HepG2 (cell line): Measurements from ENCODE around the gene BCKDHA. TPM values are rescaled to one million over a fixed set of nuclear protein-coding genes. Genes with fewer than 3 reads are reported as not detected.

Experiments used
- ATF3 ChIP-seq: sonication (generic); formaldehyde crosslinking; IDR thresholded peaks from 2 replicates; pipeline ENCODE4 v1.4.0; 2020; ENCODE audit warnings: missing genetic modification reagents
- BHLHE40 ChIP-seq: IDR thresholded peaks from 2 replicates; pipeline ENCODE4 v1.6.1; 2011; ENCODE audit warnings: low read length, improper control_type of control experiment
- DPF2 ChIP-seq: sonication (generic); formaldehyde crosslinking; IDR thresholded peaks from 2 replicates; pipeline ENCODE4 v1.4.0; 2020; ENCODE audit warnings: mild to moderate bottlenecking, low read depth, missing genetic modification reagents, borderline replicate concordance
- EHMT2 ChIP-seq: fragments of 200-600 bp; sonication (generic); IDR thresholded peaks from 2 replicates; pipeline ENCODE4 v1.7.0; 2017; ENCODE audit warnings: antibody characterized with exemption, low read depth, low read length, borderline replicate concordance
- HIC2 ChIP-seq: sonication (generic); formaldehyde crosslinking; IDR thresholded peaks from 2 replicates; pipeline ENCODE4 v1.9.0; 2022; ENCODE audit warnings: low read depth, missing genetic modification reagents
- HOXD1 ChIP-seq: sonication (generic); formaldehyde crosslinking; IDR thresholded peaks from 2 replicates; pipeline ENCODE4 v1.5.0; 2020; ENCODE audit warnings: missing genetic modification reagents
- MIER2 ChIP-seq: IDR thresholded peaks from 2 replicates; pipeline ENCODE4 v1.6.1; 2016; ENCODE audit warnings: missing biosample characterization, missing genetic modification reagents
- NFE2L2 ChIP-seq: fragments of 150-350 bp; IDR thresholded peaks from 2 replicates; pipeline ENCODE4 v1.6.1; 2014; ENCODE audit warnings: low read length
- PAXIP1 ChIP-seq: sonication (generic); formaldehyde crosslinking; conservative IDR thresholded peaks from 2 replicates; pipeline ENCODE4 v1.4.0; 2020; ENCODE audit warnings: mild to moderate bottlenecking, missing genetic modification reagents, moderate library complexity
- POLR2A ChIP-seq, 2 experiments: IDR thresholded peaks; 2 replicates each; pipeline ENCODE4 v1.6.1; 2011; ENCODE audit warnings: low read depth in 2 of 2, low read length in 2 of 2, mild to moderate bottlenecking in 1 of 2, moderate library complexity in 1 of 2; ENCODE audit not compliant: insufficient read depth in 1 of 2
- RNF219 ChIP-seq: sonication (generic); formaldehyde crosslinking; IDR thresholded peaks from 2 replicates; pipeline ENCODE4 v1.5.0; 2020; ENCODE audit warnings: mild to moderate bottlenecking, missing genetic modification reagents
- XRCC5 ChIP-seq: fragments of 200-400 bp; formaldehyde crosslinking; optimal IDR thresholded peaks from 2 replicates; pipeline ENCODE3; 2017; ENCODE audit warnings: mild to moderate bottlenecking, low read length
- ZBTB20 ChIP-seq: sonication (generic); formaldehyde crosslinking; IDR thresholded peaks from 2 replicates; pipeline ENCODE4 v1.8.1; 2023; ENCODE audit warnings: missing genetic modification reagents, low read depth, mild to moderate bottlenecking, borderline replicate concordance
- ZNF12 ChIP-seq: sonication (generic); formaldehyde crosslinking; IDR thresholded peaks from 2 replicates; pipeline ENCODE4 v1.5.0; 2020; ENCODE audit warnings: missing genetic modification reagents
- ZNF749 ChIP-seq: sonication (generic); formaldehyde crosslinking; IDR thresholded peaks from 2 replicates; pipeline ENCODE4 v1.8.0; 2022; ENCODE audit warnings: mild to moderate bottlenecking, missing genetic modification reagents, moderate library complexity, borderline replicate concordance
- polyA plus RNA-seq, 8 experiments: library from polyadenylated mRNA; depleted of rRNA in 3 of 8; stranded (reverse) in 7 of 8; unstranded in 1 of 8; fragments of >200 nt; fragmentation: Illumina TruSeq in 4 of 8; extraction: Trizol in 4 of 8; gene quantifications; 2 replicates each; pipeline versions ENCODE4 v1.2.1 to v1.2.3, GENCODE V29; 2011 to 2016; ENCODE audit warnings: low read depth in 4 of 8, missing spikeins in 1 of 8, mixed read lengths in 1 of 8; ENCODE audit not compliant: insufficient read depth in 1 of 8
- total RNA-seq, 5 experiments: library from RNA; depleted of rRNA; stranded (reverse); fragments of >200 nt; fragmentation: Illumina TruSeq; extraction: Trizol; gene quantifications; 2 replicates each; pipeline ENCODE4 v1.2.3, GENCODE V29; 2016; ENCODE audit warnings: low read depth in 1 of 5
- TF ChIP-seq, protein P1 (sequence below): sonication (generic); formaldehyde crosslinking; IDR thresholded peaks from 2 replicates; pipeline ENCODE4 v1.9.0; 2021; ENCODE audit warnings: missing genetic modification reagents, mild to moderate bottlenecking, borderline replicate concordance
- TF ChIP-seq, protein P2 (sequence below): sonication (generic); formaldehyde crosslinking; IDR thresholded peaks from 2 replicates; pipeline ENCODE4 v1.4.0; 2020; ENCODE audit warnings: missing genetic modification reagents
- TF ChIP-seq, protein P3 (sequence below): sonication (generic); formaldehyde crosslinking; IDR thresholded peaks from 2 replicates; pipeline ENCODE4 v1.5.0; 2020; ENCODE audit warnings: missing genetic modification reagents

Gene BCKDHA
- total and polyA plus RNA-seq, 2 of the 13 experiments (the other 11 are each of a cell fraction or from before 2014, with no cell fraction given) = 11.8 to 31.5 TPM

- TF ChIP-seq, protein P1, sequence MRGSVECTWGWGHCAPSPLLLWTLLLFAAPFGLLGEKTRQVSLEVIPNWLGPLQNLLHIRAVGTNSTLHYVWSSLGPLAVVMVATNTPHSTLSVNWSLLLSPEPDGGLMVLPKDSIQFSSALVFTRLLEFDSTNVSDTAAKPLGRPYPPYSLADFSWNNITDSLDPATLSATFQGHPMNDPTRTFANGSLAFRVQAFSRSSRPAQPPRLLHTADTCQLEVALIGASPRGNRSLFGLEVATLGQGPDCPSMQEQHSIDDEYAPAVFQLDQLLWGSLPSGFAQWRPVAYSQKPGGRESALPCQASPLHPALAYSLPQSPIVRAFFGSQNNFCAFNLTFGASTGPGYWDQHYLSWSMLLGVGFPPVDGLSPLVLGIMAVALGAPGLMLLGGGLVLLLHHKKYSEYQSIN (CRISPR knock-in tag) = no peak
- TF ChIP-seq BHLHE40 (peak; percentile 33; the same call in 1 of the 2 replicates), HOXD1 (CRISPR knock-in tag) (no peak), HIC2 (CRISPR knock-in tag) (no peak), EHMT2 (no peak), PAXIP1 (CRISPR knock-in tag) (peak; percentile 56), NFE2L2 (no peak), ZBTB20 (peak; percentile 67; the same call in 1 of the 2 replicates), MIER2 (CRISPR knock-in tag) (no peak), POLR2A (IDR thresholded peaks at IDR 0.05; ENCODE audit: insufficient read depth in 1 of 2, low read depth in 2 of 2, low read length in 2 of 2) (peak in 1 of 2 experiments; percentile 46; a peak in 2 of 4 replicates), ZNF749 (CRISPR knock-in tag) (no peak), RNF219 (CRISPR knock-in tag) (no peak), ZNF12 (CRISPR knock-in tag) (peak; percentile 94), DPF2 (CRISPR knock-in tag) (peak; percentile 55; the same call in 1 of the 2 replicates), XRCC5 (peak; percentile 70), ATF3 (CRISPR knock-in tag) (peak; percentile 95)
- TF ChIP-seq, protein P2, sequence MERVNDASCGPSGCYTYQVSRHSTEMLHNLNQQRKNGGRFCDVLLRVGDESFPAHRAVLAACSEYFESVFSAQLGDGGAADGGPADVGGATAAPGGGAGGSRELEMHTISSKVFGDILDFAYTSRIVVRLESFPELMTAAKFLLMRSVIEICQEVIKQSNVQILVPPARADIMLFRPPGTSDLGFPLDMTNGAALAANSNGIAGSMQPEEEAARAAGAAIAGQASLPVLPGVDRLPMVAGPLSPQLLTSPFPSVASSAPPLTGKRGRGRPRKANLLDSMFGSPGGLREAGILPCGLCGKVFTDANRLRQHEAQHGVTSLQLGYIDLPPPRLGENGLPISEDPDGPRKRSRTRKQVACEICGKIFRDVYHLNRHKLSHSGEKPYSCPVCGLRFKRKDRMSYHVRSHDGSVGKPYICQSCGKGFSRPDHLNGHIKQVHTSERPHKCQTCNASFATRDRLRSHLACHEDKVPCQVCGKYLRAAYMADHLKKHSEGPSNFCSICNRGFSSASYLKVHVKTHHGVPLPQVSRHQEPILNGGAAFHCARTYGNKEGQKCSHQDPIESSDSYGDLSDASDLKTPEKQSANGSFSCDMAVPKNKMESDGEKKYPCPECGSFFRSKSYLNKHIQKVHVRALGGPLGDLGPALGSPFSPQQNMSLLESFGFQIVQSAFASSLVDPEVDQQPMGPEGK (CRISPR knock-in tag) = 0 out of 2 replicates have a peak, but pooled peaks have one; percentile 27
- TF ChIP-seq, protein P3, sequence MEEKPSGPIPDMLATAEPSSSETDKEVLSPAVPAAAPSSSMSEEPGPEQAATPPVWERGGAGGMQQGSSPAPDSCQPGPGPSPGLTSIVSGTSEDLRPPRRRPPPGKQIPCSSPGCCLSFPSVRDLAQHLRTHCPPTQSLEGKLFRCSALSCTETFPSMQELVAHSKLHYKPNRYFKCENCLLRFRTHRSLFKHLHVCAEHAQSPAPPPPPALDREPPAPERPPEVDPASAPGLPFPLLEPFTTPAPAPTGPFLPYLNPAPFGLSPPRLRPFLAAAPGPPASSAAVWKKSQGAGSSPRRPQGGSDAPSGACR = no peak
Observed at GRCh38 chr19:41409288-41409687, 11.7 kb downstream of the BCKDHA start (continued).
